MM.1S (cell line): ENCODE results near the gene USF3.

Source experiments
- CTCF ChIP-seq: fragments of 300-600 bp; sonication (generic); IDR thresholded peaks from 2 replicates; pipeline ENCODE4 v1.5.1; 2016; ENCODE audit warnings: antibody characterized with exemption, low read length, mixed read lengths
- EZH2 ChIP-seq: fragments of 300-600 bp; sonication (generic); optimal IDR thresholded peaks from 2 replicates; pipeline ENCODE3; 2017; ENCODE audit warnings: low read depth, mild to moderate bottlenecking, antibody characterized with exemption, low read length, mixed read lengths
- EZH2phosphoT487 ChIP-seq: fragments of 300-600 bp; sonication (generic); IDR thresholded peaks from 2 replicates; pipeline ENCODE4 v1.6.1; 2018; ENCODE audit warnings: antibody characterized with exemption, low read length

GRCh38 chr3:113690482-113690881, 6.0 kb downstream of the USF3 start:
- TF ChIP-seq CTCF (no peak), EZH2phosphoT487 (no peak), EZH2 (no peak)
